Gastroesophageal sphincter (tissue), 4 donors: Measurements from ENCODE around the gene ITGA5. TPM values are rescaled to one million over a fixed set of nuclear protein-coding genes. Genes with fewer than 3 reads are reported as not detected.

Experiments used
- ATAC-seq: fragments of 150-250 bp; one replicate; pipeline ENCODE4 v1.9.1; 2016; ENCODE audit warnings: mild to moderate bottlenecking, moderate library complexity
- H3K27ac ChIP-seq, 4 donors: fragments of 200-600 bp; sonication (generic) in 3 of 4; 1 replicate in 3 of 4; 2 replicates in 1 of 4; pipeline ENCODE4 v1.5.1; 2016 to 2019
- H3K27me3 ChIP-seq: fragments of 200-600 bp; sonication (generic); one replicate; pipeline ENCODE4 v1.5.1; 2019
- H3K36me3 ChIP-seq, 2 donors: fragments of 200-600 bp; sonication (generic); one replicate each; pipeline ENCODE4 v1.5.1; 2019; ENCODE audit warnings: control low read depth in 1 of 2
- H3K4me1 ChIP-seq, 3 donors: fragments of 200-600 bp; sonication (generic); 1 replicate in 2 of 3; 2 replicates in 1 of 3; pipeline ENCODE4 v1.5.1; 2016 to 2019; ENCODE audit warnings: control low read depth in 2 of 3
- H3K4me3 ChIP-seq, 2 donors: fragments of 200-600 bp; sonication (generic); one replicate each; pipeline ENCODE4 v1.5.1; 2019; ENCODE audit warnings: mild to moderate bottlenecking in 1 of 2, moderate library complexity in 1 of 2
- H3K9me3 ChIP-seq, 3 donors: fragments of 200-600 bp; sonication (generic); one replicate each; pipeline ENCODE4 v1.5.1; 2017 to 2019; ENCODE audit warnings: control low read depth in 2 of 3
- EP300 ChIP-seq: sonication (generic); formaldehyde crosslinking; IDR thresholded peaks from one replicate; pipeline ENCODE4 v1.6.1; 2017; ENCODE audit warnings: antibody characterized with exemption, mild to moderate bottlenecking
- POLR2A ChIP-seq, 2 donors: fragments of 450-650 bp; IDR thresholded peaks; one replicate each; pipeline ENCODE4 v1.6.1; 2017; ENCODE audit warnings: antibody characterized with exemption in 2 of 2, mild to moderate bottlenecking in 2 of 2, moderate library complexity in 1 of 2
- POLR2AphosphoS5 ChIP-seq: sonication (generic); formaldehyde crosslinking; IDR thresholded peaks from one replicate; pipeline ENCODE4 v1.6.1; 2017; ENCODE audit warnings: antibody characterized with exemption
- WGBS, 2 donors: methylation state at CpG; one replicate each; pipeline ENCODE4 v1.1.5; 2018; ENCODE audit warnings: low coverage in 1 of 2; 5-methylcytosine and 5-hydroxymethylcytosine counted together
- total RNA-seq, 4 donors: library from RNA; depleted of rRNA; stranded (reverse); fragments of >200 nt; gene quantifications; one replicate each; pipeline ENCODE4 v1.1.0, GENCODE V29; 2016
- TF ChIP-seq, protein P1 (sequence below), 4 experiments: fragments of 200-600 bp in 2 of 4; fragments of 450-650 bp in 2 of 4; sonication (generic) in 1 of 4; IDR thresholded peaks; one replicate each; pipeline ENCODE4 v1.5.1; 2017 to 2019; ENCODE audit warnings: antibody characterized with exemption in 4 of 4, mild to moderate bottlenecking in 2 of 4, moderate library complexity in 2 of 4

The ITGA5 gene
- total RNA-seq, 4 donors from 2014 or later: 141 to 908 (median 220) TPM

DNA sequence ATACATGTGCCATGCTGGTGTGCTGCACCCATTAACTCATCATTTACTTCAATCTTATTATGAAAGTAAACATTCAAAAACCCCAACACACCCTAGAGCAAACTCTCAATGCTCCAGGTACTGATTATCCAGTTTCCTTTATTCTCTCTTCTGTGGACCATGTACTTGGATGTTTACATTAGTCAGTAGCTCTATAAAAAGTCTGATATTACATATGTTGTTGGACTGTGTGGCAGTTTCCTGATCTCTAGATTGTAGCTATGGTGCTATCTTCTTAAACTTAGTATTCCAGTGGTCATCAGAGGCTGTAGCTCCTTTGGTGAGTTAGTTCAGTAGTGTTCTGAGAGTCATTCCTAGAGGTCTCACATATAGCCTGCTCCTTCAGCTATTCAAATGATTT is 25.1 kb upstream of the ITGA5 start:
- no peak for ATAC-seq
- TF ChIP-seq POLR2AphosphoS5 (no peak), POLR2A (IDR thresholded peaks at IDR 0.05) (no peak)
- TF ChIP-seq, protein P1, sequence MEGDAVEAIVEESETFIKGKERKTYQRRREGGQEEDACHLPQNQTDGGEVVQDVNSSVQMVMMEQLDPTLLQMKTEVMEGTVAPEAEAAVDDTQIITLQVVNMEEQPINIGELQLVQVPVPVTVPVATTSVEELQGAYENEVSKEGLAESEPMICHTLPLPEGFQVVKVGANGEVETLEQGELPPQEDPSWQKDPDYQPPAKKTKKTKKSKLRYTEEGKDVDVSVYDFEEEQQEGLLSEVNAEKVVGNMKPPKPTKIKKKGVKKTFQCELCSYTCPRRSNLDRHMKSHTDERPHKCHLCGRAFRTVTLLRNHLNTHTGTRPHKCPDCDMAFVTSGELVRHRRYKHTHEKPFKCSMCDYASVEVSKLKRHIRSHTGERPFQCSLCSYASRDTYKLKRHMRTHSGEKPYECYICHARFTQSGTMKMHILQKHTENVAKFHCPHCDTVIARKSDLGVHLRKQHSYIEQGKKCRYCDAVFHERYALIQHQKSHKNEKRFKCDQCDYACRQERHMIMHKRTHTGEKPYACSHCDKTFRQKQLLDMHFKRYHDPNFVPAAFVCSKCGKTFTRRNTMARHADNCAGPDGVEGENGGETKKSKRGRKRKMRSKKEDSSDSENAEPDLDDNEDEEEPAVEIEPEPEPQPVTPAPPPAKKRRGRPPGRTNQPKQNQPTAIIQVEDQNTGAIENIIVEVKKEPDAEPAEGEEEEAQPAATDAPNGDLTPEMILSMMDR (IDR thresholded peaks at IDR 0.05): no peak
- Histone ChIP-seq H3K27me3 (no peaks in the 10 kb centered on the region), H3K27ac (no peak overlapping the region), H3K4me3 (no peak overlapping the region), H3K9me3 (no peaks in the 10 kb centered on the region), H3K4me1 (peaks cover 0 to 27% (median 8%) of the 10 kb centered on the region in 3 donors), H3K36me3 (no peaks in the 10 kb centered on the region)

DNA sequence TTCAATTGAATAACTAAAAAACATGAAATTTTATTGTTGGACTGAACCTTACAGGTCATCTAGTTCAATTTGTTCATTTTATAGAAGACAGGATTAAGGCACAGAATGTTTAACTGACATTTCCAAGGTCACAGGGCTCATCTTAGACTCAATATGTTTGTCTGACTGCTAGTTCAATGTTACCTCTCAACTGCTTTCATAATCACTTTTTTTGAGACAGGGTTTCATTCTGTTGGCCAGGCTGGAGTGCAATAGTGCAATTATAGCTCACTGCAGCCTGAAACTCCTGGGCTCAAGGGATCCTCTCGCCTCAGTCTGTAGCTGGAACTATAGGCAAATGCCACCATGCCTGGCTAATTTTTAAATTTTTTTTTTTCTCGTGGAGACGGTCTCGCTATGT is 24.4 kb upstream of the ITGA5 start:
- no peaks in the 10 kb centered on the region for H3K27me3 ChIP-seq
- TF ChIP-seq EP300 (no peak), POLR2A (IDR thresholded peaks at IDR 0.05) (no peak), POLR2AphosphoS5 (no peak)
- TF ChIP-seq, protein P1 (IDR thresholded peaks at IDR 0.05): no peak
- no peak overlapping the region for H3K4me3 ChIP-seq
- H3K9me3 ChIP-seq: no peaks in the 10 kb centered on the region
- H3K27ac ChIP-seq: no peak overlapping the region
- no peak for ATAC-seq
- WGBS, 2 donors: 83 to 86% methylated on average over 3 to 4 of the region's 4 CpGs
- H3K36me3 ChIP-seq: no peaks in the 10 kb centered on the region
- H3K4me1 ChIP-seq: peaks cover 0 to 34% (median 10%) of the 10 kb centered on the region in 3 donors

DNA sequence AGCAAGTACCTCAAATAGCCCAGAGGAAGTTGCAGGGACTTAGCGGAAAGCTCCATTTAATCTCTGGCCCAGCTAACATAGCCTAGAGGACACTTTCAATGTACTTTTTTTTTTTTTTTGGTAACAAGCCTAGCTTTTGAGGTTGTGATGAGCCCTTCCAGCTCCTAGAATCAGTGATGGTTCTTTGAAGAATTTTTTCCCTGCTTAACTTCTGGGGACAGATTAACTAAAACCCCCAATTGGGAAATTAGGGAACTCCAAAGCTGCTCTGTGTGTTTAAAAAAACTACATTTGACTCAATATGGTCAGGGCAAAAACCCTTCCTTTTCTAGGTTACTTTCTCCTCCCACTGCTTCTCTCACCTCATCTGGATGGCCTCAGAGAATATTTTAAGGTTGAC is 23.9 kb upstream of the ITGA5 start:
- Histone ChIP-seq H3K4me3 (no peak overlapping the region), H3K27ac (no peak overlapping the region), H3K4me1 (peaks cover 0 to 34% (median 10%) of the 10 kb centered on the region in 3 donors), H3K36me3 (no peaks in the 10 kb centered on the region), H3K9me3 (no peaks in the 10 kb centered on the region), H3K27me3 (no peaks in the 10 kb centered on the region)
- TF ChIP-seq POLR2A (IDR thresholded peaks at IDR 0.05): no peak
- WGBS, 2 donors: 80 to 87% methylated on average over 1 of the region's 1 CpG
- no peak for ATAC-seq

DNA sequence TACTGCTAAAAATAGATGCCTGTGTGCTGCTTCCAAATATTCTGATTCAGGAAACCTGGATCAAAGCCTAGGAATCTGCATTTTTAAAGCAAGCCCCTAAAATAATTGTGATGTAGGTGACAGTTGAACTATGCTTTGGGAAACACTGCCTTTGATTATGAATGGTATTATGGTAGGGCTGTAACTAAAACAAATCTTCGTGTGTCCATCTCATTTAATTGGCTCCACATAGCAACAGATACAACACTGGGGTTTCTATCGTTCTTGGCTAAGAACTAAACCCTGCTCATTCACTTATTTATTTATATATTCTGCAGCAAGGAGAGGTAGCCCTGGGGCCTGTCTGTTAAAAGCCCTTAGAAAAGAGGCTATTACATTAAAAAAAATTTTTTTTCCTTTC is 23.0 kb upstream of the ITGA5 start:
- Histone ChIP-seq H3K4me3 (no peak overlapping the region), H3K9me3 (no peaks in the 10 kb centered on the region), H3K36me3 (no peaks in the 10 kb centered on the region), H3K4me1 (peaks cover 0 to 34% (median 10%) of the 10 kb centered on the region in 3 donors), H3K27ac (no peak overlapping the region), H3K27me3 (no peaks in the 10 kb centered on the region)
- no peak for TF ChIP-seq EP300
- TF ChIP-seq, protein P1 (IDR thresholded peaks at IDR 0.05): no peak
- TF ChIP-seq POLR2A (IDR thresholded peaks at IDR 0.05): no peak
- no peak for TF ChIP-seq POLR2AphosphoS5
- 4 to 21% methylated on average over 2 of the region's 2 CpGs for WGBS, 2 donors
- no peak for ATAC-seq

DNA sequence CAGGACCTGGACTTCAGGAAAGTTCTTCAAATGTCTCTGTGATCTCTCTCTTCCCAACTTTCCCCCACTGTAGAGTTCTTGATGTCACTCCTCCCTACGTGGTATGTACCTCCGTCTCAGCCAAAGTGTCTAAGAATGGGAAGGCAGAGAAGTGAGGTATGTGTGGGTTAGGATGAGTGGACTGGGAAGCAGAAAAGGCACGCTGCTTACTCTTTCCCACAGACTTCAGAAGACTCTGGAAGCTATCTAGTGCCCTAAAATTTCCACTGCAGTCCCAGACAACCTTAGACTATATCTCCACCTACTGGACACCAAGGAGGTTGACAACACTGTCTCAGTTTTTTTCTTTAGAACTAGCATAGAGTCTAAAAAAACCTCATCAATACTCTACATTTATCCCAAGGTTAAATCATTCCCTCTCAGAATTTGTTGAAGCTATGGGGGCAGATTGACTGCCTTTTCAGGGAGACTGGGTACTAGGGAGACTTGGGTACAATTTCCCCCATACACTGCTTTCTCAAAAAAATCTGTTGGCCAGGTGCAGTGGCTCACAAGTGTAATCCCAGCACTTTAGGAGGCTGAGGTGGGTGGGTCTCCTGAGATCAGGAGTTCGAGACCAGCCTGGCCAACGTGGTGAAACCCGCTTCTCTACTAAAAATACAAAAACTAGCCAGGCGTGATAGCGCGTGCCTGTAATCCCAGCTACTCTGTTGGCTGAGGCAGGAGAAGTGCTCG is 20.6 kb upstream of the ITGA5 start:
- Histone ChIP-seq H3K27me3 (no peaks in the 10 kb centered on the region), H3K4me3 (no peak overlapping the region), H3K9me3 (no peaks in the 10 kb centered on the region), H3K4me1 (peaks cover 0 to 34% (median 10%) of the 10 kb centered on the region in 3 donors), H3K27ac (peak overlapping the region; percentile 34 to 67 (median 44)), H3K36me3 (no peaks in the 10 kb centered on the region)
- peak; percentile 11 for TF ChIP-seq POLR2AphosphoS5
- TF ChIP-seq, protein P1 (IDR thresholded peaks at IDR 0.05): peak; percentile 82 to 95 (median 90)
- no peak for TF ChIP-seq EP300
- no peak for TF ChIP-seq POLR2A (IDR thresholded peaks at IDR 0.05)
- peak; percentile 87 for ATAC-seq
- WGBS, 2 donors: 40 to 47% methylated on average over 6 to 10 of the region's 10 CpGs
